Inflammatory macrophage treated with lipopolysaccharide for 1 hour (primary cell): ENCODE data around the gene RASEF.
"Not testable (repeated sequence)": the region's sequence is repeated elsewhere in the genome, so short reads cannot be mapped to it uniquely, and the experiment has no call there.

Experiments
- DNase-seq, 2 donors: peaks; one replicate each; pipeline ENCODE4 v3.0.0-alpha.2; 2020 to 2022

The RASEF gene

DNA sequence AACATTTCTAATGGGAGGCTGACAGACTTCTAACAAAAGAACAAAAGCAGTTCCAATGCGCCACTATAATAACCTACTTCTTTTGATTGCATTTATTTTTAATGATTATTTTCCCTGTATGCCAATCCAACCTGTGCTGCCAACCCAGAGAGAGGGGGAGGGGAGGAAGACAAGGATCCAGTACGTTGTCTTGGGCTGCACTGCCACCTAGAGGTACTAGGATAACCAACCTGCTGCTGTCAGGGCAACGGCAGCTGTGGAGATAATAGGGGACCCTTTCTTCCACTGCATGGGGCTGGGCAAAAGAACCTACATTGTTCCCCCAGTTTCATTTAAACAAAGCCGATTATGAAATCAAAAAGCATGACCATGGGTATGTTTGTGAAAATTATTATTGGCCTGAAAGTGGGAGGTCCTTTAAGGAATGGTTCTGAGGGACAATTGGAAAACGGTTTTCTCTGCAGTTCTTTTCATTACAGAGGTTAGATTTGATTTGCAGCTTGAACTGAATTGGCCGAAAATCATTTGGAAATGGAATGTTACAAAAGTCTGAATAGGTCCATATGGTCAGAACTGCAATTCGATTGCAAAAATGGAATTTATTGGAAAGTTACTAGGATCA lies 101.3 kb downstream of the RASEF start:
- DNase-seq: peak; percentile 38 to 73

DNA sequence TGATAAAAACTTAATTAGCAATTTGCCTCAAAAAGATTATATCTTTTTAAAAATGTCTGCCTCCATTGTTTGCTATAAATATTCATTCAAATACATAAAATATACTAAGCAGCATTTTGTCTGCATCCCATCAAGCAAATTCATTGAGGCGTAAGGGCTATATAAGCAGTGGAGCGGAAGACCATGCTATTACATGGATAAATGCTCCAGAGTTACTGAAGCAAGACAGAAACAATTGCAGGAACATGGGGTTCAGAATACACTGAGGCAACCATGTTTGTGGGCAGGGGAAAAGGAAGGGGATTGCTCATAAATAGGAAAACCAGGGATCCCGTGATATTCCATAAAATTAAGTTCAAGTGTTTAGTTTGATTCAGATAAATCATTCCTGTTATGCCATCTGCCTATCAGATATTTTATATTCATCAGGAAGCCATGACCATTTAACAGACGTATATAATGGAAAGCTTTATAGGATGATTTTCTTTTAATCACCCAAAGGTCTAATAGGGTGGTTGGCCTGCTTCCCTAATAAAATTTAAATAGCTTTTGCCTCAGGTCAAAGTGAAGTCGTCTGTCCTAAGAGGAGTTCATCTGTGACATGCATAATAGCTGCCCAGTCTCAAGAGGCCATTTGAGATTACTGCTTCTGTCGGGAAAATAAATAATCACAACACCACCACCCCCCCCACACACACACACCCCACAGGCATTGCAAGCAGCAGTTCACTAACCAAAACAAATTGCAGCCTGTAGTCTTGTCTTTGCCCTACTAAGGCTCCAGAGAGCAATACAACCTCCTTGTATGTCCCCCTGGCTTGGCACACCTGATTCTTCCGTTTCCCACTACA lies 105.2 kb downstream of the RASEF start:
- no peak for DNase-seq

DNA sequence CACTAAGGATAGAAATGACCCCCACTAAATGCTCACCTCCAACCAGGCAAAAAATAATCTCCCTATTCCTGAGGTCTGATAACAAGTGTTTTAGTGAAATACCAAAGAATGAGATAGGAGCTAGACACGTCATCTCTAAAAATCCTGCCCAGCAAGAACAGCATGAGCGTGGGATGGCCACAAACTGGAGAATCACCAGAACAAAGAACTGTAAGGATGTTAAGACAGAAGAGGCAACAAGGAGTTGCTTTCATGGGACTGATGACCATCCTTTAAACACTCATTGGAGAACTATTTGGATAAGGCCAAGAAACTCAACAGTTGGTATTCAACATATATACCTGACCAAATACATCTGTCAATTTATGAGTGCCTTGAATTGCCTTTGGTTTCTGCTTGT lies 113.7 kb downstream of the RASEF start:
- DNase-seq: no peak

DNA sequence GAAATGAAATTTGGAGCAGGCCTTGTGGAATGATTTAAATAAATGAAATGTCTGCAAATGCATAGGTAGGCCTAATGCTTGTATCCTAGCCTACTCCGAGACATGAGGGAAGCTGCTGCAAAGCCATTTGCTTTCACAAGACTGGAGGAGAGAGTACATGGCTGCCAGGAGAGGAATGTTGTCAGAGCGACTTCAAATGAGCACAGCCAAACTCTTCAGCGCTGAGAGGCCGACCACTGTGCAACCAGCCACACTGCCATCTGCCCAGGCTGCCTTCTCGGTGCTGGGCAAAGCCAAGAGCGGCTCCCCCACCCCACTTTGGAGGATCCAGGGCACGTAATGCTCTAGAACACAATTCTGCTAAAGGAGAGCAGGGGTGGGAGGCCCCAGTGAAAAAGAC lies 122.6 kb downstream of the RASEF start:
- no peak for DNase-seq

DNA sequence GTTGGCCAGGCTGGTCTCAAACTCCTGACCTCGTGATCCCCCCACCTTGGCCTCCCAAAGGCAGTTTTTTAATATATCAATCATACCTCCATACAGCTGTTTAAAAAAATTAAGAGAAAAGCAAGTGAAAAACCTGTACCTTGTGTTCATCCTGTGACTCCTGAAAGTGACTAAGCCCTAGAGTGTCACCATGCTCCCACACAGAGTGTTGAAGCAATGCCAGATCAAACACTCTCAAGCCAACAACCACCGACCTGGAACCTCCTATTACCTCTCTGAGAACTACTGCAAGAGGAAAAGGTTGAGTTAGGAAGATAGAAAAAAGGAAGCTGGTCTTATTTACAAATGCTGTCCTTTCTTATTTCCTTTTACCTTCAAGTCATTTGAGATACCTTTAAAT lies 123.5 kb downstream of the RASEF start:
- no peak for DNase-seq

DNA sequence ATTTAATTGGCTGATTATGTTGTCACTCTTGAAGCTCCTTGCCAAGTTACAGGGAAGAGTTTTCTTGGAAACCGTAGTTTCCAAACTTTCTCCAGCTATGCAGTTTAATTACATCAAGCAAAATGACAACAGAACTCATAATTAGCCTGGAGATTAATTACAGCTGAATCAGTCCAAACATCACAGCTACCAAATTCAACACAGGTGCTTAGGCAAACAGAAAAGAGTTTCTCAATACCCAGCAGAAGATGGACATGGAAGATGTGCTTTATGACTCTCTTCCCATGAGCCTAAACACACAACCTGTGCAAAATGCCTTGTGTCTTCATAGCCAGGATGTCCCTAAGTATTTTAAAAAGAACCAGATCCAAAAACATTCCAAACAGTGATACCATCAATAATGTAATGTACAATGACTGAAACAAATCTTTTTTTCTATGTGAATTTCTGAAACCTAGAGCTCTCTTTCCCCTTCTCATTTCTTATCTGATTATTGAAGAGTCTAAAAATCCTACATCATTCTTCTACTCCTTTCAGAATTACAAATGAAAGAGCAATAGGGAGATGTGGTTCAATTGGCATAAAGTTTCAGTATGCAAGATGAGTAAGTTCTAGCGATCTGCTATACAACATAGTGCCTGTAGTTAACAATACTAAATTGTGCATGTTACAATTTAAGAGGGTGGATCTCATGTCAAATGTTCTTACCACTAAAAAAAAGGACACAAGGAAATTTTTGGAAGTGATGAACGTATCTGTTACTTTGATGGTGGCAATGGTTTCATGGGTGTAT lies 124.3 kb downstream of the RASEF start:
- DNase-seq: no peak

DNA sequence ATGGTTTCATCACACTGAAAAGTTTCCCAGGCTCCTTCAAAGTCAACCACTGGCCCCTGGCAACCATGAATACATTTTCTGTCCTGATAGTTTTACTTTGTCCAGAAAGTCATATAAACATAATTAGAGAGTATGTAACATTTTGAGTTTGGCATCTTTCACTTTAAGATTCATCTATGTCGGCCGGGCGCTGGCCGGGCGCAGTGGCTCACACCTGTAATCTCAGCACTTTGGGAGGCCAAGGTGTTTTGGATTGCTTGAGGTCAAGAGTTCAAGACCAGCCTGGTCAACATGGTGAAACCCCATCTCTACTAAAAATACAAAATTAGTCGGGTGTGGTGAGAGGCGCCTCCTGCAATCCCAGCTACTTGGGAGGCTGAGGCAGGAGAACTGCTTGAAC lies 126.4 kb downstream of the RASEF start:
- DNase-seq: not testable (repeated sequence)

DNA sequence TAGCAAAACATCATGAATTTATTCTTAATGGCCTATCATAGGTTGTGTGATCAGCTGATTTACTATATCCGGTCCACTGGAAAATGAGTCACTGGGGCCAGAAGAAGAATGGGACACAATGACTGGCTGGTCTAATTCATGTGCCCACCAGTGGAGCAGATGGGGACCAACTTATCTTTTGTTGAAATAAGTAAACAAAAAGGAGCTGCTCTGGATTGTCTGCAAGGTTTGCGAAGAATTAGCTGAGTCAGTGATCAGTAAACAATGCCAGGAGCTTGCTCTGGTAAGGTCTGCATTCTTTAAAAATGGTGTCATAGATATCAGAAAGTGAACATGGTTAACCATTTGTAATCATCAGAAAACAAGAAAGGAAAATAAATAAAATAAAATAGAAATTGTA lies 128.0 kb downstream of the RASEF start:
- no peak for DNase-seq

DNA sequence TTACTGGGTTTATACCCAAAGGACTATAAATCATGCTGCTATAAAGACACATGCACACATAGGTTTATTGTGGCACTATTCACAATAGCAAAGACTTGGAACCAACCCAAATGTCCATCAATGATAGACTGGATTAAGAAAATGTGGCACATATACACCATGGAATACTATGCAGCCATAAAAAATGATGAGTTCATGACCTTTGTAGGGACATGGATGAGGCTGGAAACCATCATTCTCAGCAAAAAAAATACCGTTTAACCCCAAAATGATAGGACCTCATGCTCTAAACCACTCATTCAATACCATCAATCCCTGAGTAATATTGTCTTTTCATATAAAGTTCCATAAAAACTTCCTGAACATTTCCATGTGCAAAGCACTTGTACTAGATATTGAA lies 128.9 kb downstream of the RASEF start:
- DNase-seq: not testable (repeated sequence)

DNA sequence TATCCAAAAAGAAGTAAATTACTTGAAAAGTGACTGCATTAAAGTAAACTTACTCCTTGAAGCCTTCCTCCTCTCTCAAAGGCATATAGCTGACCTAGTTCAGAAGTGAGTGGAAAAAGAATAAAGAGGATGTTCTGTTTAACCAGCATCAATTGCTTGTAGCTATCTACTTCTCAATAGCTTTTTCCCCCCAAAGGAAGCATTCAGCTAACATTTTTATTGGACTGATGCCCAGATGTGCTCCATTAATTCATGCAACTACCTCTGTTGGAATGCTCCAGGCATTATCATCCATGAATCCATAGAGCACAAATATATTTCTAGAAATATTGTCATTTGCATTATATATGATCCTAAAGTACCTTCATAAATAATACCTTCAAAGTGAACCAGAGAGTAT lies 132.8 kb downstream of the RASEF start:
- no peak for DNase-seq
